Lower leg skin (tissue), 3 donors: ENCODE measurements around the gene DGUOK.

Experiments
- POLR2A ChIP-seq, 2 donors: fragments of 450-650 bp; IDR thresholded peaks; one replicate each; pipeline ENCODE4 v1.6.1; 2016 to 2017; ENCODE audit warnings: antibody characterized with exemption in 2 of 2, mild to moderate bottlenecking in 1 of 2, moderate library complexity in 1 of 2
- TF ChIP-seq, protein P1 (sequence below), 3 donors: fragments of 450-650 bp; IDR thresholded peaks; one replicate each; pipeline ENCODE4 v1.5.1; 2016; ENCODE audit warnings: antibody characterized with exemption in 3 of 3, mild to moderate bottlenecking in 3 of 3, moderate library complexity in 2 of 3

DNA sequence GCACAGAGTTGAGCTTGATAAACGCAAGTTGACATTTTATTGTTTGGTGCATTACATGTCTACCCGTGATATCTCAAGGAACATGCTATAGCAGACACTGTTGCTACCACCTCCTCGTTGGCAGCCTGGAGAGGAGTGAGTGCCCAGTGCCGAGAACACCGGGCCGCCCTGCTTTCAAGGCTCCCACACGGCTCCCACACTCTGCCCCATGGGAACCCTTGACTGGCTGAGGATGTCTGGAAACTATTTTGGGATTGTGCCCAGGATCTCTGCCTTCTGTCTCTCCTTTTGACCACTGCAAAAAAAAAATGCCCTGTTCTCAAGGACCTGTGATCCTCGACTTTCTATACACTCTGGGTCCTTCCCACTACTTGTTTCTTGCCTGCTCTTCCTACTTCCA is 79.1 kb downstream of the DGUOK start:
- TF ChIP-seq, protein P1, sequence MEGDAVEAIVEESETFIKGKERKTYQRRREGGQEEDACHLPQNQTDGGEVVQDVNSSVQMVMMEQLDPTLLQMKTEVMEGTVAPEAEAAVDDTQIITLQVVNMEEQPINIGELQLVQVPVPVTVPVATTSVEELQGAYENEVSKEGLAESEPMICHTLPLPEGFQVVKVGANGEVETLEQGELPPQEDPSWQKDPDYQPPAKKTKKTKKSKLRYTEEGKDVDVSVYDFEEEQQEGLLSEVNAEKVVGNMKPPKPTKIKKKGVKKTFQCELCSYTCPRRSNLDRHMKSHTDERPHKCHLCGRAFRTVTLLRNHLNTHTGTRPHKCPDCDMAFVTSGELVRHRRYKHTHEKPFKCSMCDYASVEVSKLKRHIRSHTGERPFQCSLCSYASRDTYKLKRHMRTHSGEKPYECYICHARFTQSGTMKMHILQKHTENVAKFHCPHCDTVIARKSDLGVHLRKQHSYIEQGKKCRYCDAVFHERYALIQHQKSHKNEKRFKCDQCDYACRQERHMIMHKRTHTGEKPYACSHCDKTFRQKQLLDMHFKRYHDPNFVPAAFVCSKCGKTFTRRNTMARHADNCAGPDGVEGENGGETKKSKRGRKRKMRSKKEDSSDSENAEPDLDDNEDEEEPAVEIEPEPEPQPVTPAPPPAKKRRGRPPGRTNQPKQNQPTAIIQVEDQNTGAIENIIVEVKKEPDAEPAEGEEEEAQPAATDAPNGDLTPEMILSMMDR (IDR thresholded peaks at IDR 0.05), result no peak
- no peak for TF ChIP-seq POLR2A (IDR thresholded peaks at IDR 0.05)
